T follicular helper cell (primary cell): ENCODE data around the gene SCAPER.
"Not testable (repeated sequence)": the region's sequence is repeated elsewhere in the genome, so short reads cannot be mapped to it uniquely, and the experiment has no call there.

ENCODE experiments used
- DNase-seq: peaks from one replicate; pipeline ENCODE4 v3.0.0-alpha.2; 2020; ENCODE audit warnings: low read depth

The SCAPER gene

GRCh38 chr15:76572983-76573314 lies 332.2 kb downstream of the SCAPER start:
- no peak for DNase-seq

GRCh38 chr15:76566276-76566675 lies 338.9 kb downstream of the SCAPER start:
- DNase-seq = no peak

DNA sequence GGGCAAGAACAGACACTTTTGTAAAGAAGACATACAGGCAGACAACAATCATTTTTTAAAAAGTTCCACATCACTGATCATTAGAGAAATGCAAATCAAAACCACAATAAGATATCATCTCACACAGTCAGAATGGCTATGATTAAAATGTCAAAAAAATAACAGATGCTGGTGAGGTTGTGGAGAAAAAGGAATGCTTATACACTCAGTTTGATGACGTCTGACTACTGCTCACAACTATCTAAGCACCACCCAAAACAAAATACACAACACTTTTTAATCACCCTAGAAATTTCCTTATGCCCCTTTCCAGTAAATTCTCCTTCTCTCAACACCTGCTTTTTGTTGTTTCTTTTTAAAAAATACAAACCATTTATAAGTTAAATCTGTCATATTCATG lies 339.8 kb downstream of the SCAPER start:
- no peak for DNase-seq

DNA sequence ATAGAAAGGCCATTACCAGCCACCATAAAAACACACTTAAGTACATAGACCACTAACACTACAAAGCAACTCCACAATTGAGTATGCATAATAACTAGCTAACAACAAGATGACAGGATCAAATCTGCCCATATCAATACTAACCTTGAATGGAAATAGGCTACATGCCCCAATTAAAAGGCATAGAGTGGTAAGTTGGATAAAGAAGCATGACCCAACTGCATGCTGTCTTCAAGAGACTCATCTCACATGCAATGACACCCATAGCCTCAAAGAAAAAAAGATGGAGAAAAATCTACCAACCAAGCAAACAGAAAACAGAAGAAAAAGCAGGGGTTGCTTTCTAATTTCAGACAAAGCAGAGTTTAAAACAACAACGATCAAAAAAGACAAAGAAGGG lies 349.9 kb downstream of the SCAPER start:
- no peak for DNase-seq

DNA sequence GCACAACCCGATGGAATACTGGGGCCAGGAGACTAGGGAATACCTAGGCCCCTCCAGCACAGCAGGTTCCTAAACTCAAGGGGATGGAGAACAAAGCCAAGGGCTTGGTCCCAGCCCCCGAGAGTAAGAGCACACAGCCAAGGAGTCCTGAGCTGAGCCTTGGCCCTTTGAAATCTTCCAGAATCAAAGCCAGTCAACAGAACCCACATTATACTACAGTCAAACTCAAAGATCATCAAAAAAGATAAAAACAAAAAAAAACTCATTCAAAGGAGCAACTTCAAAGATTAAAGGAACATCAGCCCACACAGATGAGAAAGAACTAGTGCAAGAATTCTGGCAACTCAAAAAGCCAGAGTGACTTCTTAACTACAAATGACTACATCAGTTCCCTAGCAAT lies 351.6 kb downstream of the SCAPER start:
- DNase-seq = no peak

- DNase-seq = no peak
Observed at GRCh38 chr15:76553102-76553501, 352.0 kb downstream of the SCAPER start.

DNA sequence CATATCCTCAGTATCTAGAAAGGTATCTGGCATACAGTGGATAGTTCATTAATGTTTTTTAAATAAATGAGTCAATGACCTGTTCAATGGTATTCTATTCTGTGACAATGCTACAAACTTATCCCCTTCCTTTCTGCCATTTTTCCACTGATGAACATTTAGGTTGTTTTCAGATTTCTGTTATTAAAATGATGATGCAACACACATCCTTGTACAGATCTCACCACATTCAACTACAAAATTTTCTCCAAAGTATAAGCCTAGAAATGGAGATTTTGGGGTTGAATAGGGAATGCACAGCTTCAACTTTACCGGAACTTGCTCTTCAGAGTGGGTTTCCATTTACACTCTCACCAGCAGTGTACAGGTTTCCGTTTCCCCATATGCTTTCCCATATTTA lies 358.3 kb downstream of the SCAPER start:
- DNase-seq = no peak

- DNase-seq = no peak
Observed at GRCh38 chr15:76533995-76534394, 371.1 kb downstream of the SCAPER start.

DNA sequence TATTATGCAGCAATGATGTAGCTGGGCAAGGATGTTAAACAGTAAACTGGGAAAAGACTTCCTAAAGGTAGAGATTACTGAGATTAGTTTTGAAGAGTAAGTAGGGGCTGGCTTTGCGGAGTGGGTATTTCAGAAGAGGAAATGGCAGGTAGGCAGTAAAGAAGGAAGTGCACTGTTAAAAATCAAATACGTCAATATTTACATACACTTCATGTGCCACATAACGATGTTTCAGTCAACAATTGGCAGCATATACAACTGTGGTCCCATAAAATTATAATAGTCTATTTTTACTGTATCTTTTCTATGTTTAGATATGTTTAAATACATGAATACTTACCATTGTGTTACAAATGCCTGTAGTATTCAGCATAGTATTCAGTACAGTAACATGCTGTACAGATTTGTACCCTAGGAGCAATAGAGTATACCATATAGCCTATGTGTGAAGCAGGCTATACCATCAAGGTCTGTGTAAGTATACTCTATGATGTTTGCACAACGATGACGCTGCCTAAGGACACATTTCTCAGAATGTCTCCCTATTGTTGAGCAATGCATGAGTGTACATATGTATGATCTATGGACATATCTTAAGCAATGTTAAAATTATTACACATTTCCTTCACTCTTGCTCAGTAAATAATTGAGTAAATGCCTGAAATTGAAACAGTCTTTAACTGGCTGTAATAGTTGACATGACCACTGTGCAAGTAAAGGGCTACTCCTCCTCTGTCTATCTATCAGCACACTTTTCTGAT lies 371.9 kb downstream of the SCAPER start:
- DNase-seq = no peak

DNA sequence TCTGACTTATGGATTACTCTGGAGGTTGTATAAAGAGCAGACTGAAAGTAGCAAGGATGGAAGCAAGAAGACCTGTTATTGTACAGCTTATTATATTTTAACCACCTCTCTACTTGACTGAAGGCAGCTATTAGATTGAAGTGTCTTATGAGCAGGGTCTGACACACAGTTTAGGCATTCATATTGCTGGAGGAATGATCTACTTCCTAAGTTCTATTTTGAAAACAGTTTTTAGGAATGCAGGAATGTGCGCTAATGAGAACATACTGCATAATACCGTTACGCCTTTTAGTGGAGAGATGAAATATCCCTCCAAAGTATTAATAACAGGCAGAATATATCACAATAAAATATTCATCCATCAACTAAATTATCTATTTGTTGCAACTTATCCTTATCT lies 375.2 kb downstream of the SCAPER start:
- DNase-seq = no peak

DNA sequence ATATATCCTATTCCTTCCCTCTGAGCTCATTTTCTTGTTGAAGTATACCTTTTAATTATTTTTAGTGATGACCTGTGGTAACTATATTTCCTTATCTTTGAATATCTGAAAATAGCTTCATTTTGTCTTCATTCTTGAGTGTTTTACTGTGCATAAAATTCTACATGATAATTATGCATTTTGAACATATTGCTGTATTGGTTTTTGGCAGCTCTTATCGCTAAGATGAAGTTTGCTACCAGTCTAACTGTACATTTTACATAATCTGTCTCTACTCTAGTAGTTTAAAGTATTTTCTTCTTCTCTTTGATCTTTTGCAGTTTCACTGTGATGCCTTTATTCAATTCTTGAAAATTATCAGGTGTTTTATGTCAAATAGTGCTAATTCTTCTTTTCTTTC lies 379.0 kb downstream of the SCAPER start:
- DNase-seq = no peak

GRCh38 chr15:76517910-76518309 lies 387.2 kb downstream of the SCAPER start:
- no peak for DNase-seq

DNA sequence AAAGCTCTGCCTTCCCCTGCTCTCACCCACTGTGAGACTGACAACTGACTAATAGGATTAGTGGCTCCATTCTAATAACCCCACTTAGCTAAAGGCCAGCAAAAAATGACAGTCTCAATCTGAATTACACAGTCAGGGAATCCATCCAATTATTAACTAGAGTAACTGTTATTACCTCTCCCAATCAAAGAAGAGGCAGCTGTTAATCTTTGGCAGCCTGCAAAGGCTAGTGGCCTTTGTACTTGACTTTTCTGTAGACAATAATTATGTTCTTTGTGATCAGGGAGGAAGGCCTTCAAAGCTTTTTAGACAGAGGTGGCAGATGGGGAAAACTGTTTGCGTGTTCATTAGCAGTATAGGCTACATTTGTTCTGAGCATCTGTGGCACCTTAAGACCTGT lies 390.9 kb downstream of the SCAPER start:
- no peak for DNase-seq

GRCh38 chr15:76512971-76513370 lies 392.2 kb downstream of the SCAPER start:
- no peak for DNase-seq

DNA sequence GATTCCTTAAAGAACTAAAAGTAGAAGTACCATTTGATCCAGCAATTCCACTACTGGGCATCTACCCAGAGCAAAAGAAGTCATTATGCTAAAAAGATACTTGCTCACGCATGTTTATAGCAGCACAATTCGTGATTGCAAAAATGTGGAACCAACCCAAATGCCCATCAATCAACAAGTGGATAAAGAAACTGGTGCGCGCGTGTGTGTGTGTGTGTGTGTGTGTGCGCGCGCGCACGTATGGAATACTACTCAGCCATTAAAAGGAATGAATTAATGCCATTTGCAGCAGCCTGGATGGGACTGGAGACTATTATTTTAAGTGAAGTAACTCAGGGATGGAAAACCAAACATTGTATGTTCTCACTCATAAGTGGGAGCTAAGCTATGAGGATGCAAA lies 394.5 kb downstream of the SCAPER start:
- DNase-seq = not testable (repeated sequence)

GRCh38 chr15:76503804-76504203 lies 401.3 kb downstream of the SCAPER start:
- DNase-seq = no peak

GRCh38 chr15:76503121-76503520 lies 402.0 kb downstream of the SCAPER start:
- no peak for DNase-seq

GRCh38 chr15:76502678-76503077 lies 402.5 kb downstream of the SCAPER start:
- DNase-seq = no peak

GRCh38 chr15:76502185-76502584 lies 403.0 kb downstream of the SCAPER start:
- not testable (repeated sequence) for DNase-seq

GRCh38 chr15:76501726-76502125 lies 403.4 kb downstream of the SCAPER start:
- DNase-seq = no peak

- no peak for DNase-seq
Observed at GRCh38 chr15:76501011-76501410, 404.1 kb downstream of the SCAPER start.

GRCh38 chr15:76495487-76495886 lies 409.7 kb downstream of the SCAPER start:
- no peak for DNase-seq

DNA sequence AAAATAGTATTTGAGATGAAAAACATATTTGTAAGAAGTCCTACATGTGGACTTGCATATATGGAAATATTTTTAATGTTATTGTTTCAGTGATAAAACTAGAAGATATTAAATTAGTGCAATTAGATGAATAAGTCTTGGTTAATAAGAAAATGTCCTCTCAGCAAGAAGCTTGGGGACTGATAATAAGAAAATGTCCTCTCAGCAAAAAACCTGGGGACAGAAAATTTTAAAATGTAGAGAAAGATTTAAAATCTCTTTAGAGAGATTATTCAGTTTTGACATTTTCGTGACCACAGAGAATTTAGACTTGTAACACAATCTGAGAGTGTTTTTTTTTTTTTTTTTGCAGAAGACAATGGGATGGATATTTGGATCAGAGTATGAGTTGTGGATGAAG lies 412.6 kb downstream of the SCAPER start:
- no peak for DNase-seq

DNA sequence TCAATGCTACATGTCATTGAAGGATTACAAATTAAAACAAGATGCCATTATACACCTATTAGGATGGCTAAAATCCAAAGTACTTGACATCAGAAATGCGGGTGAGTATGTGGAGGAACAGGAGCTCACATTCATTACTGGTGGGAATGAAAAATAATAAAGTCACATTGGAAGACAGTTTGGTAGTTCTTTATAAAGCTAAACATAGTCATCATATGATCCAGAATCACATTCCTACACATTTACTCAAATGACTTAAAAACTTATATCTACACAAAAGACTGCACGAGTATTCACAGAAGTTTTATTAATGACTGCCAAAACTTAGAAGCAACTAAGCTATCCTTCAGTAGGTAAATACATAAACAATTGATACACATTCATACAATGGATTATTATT lies 421.4 kb downstream of the SCAPER start:
- DNase-seq = no peak
